Stomach (tissue), 9 donors: ENCODE results near the gene LSAMP. TPM values are rescaled to one million over a fixed set of nuclear protein-coding genes. Genes with fewer than 3 reads are reported as not detected.

Experiments used
- DNase-seq, 2 donors: peaks; one replicate each; pipeline versions ENCODE4 v3.0.0 to v3.0.0-alpha.2; 2013 to 2019
- H3K27ac ChIP-seq, 5 donors: fragments of 200-600 bp in 4 of 5; sonication (generic) in 4 of 5; one replicate each; pipeline ENCODE4 v1.5.1; 2013 to 2019; ENCODE audit warnings: mild to moderate bottlenecking in 1 of 5, moderate library complexity in 1 of 5
- H3K27me3 ChIP-seq, 3 donors: fragments of 200-600 bp; sonication (generic); one replicate each; pipeline ENCODE4 v1.5.1; 2017 to 2019; ENCODE audit warnings: mixed run types in 1 of 3
- H3K36me3 ChIP-seq, 4 donors: fragments of 200-600 bp; sonication (generic); 1 replicate in 3 of 4; 2 replicates in 1 of 4; pipeline ENCODE4 v1.5.1; 2016 to 2019
- H3K4me1 ChIP-seq, 4 donors: fragments of 200-600 bp; sonication (generic); one replicate each; pipeline ENCODE4 v1.5.1; 2016 to 2019
- H3K4me3 ChIP-seq, 4 donors: fragments of 200-600 bp; sonication (generic) in 3 of 4; one replicate each; pipeline ENCODE4 v1.5.1; 2016 to 2019; ENCODE audit warnings: mild to moderate bottlenecking in 1 of 4
- H3K9me3 ChIP-seq, 4 donors: fragments of 200-600 bp; sonication (generic); one replicate each; pipeline ENCODE4 v1.5.1; 2016 to 2019
- EP300 ChIP-seq: sonication (generic); formaldehyde crosslinking; IDR thresholded peaks from one replicate; pipeline ENCODE4 v1.6.1; 2017; ENCODE audit warnings: antibody characterized with exemption
- POLR2A ChIP-seq, 4 donors: fragments of 450-650 bp; IDR thresholded peaks; one replicate each; pipeline ENCODE4 v1.6.1; 2016; ENCODE audit warnings: antibody characterized with exemption in 4 of 4, control low read depth in 2 of 4, mild to moderate bottlenecking in 1 of 4, moderate library complexity in 1 of 4
- POLR2AphosphoS5 ChIP-seq, 3 donors: sonication (generic); formaldehyde crosslinking; IDR thresholded peaks; one replicate each; pipeline ENCODE4 v1.6.1; 2016; ENCODE audit warnings: antibody characterized with exemption in 3 of 3
- WGBS, 5 donors: extraction: QIAGEN DNeasy Blood & Tissue Kit in 3 of 5; methylation state at CpG; one replicate each; pipeline versions ENCODE4 v1.1.5 to v1.1.7; 2013 to 2018; 5-methylcytosine and 5-hydroxymethylcytosine counted together
- intact Hi-C: fragments of 100-400 bp; cut with DNase I; formaldehyde crosslinking; loops from one replicate; pipeline ENCODE4 v1.15.1; 2023; ENCODE audit warnings: low total_unique reads
- polyA plus RNA-seq, 3 donors: library from polyadenylated mRNA; stranded (reverse); fragments of 200-250 nt; gene quantifications; one replicate each; pipeline ENCODE4 v1.2.3, GENCODE V29; 2013
- total RNA-seq, 5 donors: library from RNA; depleted of rRNA; stranded (reverse); fragments of >200 nt; gene quantifications; one replicate each; pipeline versions ENCODE4 v1.1.0 to v1.2.3, GENCODE V29; 2014 to 2016
- TF ChIP-seq, protein P1 (sequence below), 7 experiments: fragments of 450-650 bp in 4 of 7; fragments of 200-600 bp in 3 of 7; sonication (generic) in 3 of 7; IDR thresholded peaks; one replicate each; pipeline ENCODE4 v1.5.1; 2016 to 2019; ENCODE audit warnings: antibody characterized with exemption in 7 of 7, control low read depth in 2 of 7, mild to moderate bottlenecking in 1 of 7
- donor health status: healthy with polysubstance abuse.
- donor health status: Bipolar disorder and iron deficiency.
- donor health status: healthy.

Gene LSAMP
- total and polyA plus RNA-seq, 8 donors = 1.1 to 20.7 (median 1.7) TPM

GRCh38 chr3:116408473-116408872 lies 36.8 kb downstream of the LSAMP start:
- Histone ChIP-seq H3K36me3 (no peaks in the 10 kb centered on the region), H3K27ac (no peak overlapping the region), H3K4me3 (no peak overlapping the region), H3K9me3 (no peaks in the 10 kb centered on the region), H3K4me1 (no peaks in the 10 kb centered on the region), H3K27me3 (no peaks in the 10 kb centered on the region)
- intact Hi-C loops = no loop called here
- DNase-seq = no peak
- WGBS, 5 donors = 74 to 90% (median 86%) methylated on average over 2 of the region's 2 CpGs
- TF ChIP-seq, protein P1, sequence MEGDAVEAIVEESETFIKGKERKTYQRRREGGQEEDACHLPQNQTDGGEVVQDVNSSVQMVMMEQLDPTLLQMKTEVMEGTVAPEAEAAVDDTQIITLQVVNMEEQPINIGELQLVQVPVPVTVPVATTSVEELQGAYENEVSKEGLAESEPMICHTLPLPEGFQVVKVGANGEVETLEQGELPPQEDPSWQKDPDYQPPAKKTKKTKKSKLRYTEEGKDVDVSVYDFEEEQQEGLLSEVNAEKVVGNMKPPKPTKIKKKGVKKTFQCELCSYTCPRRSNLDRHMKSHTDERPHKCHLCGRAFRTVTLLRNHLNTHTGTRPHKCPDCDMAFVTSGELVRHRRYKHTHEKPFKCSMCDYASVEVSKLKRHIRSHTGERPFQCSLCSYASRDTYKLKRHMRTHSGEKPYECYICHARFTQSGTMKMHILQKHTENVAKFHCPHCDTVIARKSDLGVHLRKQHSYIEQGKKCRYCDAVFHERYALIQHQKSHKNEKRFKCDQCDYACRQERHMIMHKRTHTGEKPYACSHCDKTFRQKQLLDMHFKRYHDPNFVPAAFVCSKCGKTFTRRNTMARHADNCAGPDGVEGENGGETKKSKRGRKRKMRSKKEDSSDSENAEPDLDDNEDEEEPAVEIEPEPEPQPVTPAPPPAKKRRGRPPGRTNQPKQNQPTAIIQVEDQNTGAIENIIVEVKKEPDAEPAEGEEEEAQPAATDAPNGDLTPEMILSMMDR (IDR thresholded peaks at IDR 0.05) = no peak

DNA sequence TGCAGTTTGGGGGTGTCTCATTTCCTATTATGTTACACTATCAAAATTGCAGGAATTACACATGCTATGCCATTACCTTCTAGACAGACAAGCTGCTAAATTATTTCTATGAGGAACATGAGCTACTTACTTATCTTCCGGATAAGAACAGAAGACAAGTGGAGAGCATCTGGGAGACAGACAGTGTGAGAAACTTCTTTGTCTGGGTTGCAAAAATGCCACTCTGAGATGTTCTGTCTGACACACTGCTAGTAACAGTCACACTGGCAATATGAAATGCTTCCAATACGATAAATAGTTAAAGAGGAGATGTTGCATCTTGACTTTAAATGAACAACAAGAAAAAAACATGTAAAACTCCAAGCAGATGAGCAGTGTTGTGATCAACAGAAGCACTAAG lies 40.1 kb downstream of the LSAMP start:
- Histone ChIP-seq H3K27me3 (no peaks in the 10 kb centered on the region), H3K36me3 (no peaks in the 10 kb centered on the region), H3K9me3 (no peaks in the 10 kb centered on the region), H3K4me1 (no peaks in the 10 kb centered on the region), H3K4me3 (no peak overlapping the region), H3K27ac (no peak overlapping the region)
- intact Hi-C loops = no loop called here
- 82 to 92% (median 84%) methylated on average over 2 of the region's 2 CpGs for WGBS, 5 donors
- TF ChIP-seq EP300 = no peak
- no peak for TF ChIP-seq POLR2AphosphoS5 (IDR thresholded peaks at IDR 0.05)
- TF ChIP-seq, protein P1 (IDR thresholded peaks at IDR 0.05) = no peak
- no peak for TF ChIP-seq POLR2A (IDR thresholded peaks at IDR 0.05)
- DNase-seq = no peak

DNA sequence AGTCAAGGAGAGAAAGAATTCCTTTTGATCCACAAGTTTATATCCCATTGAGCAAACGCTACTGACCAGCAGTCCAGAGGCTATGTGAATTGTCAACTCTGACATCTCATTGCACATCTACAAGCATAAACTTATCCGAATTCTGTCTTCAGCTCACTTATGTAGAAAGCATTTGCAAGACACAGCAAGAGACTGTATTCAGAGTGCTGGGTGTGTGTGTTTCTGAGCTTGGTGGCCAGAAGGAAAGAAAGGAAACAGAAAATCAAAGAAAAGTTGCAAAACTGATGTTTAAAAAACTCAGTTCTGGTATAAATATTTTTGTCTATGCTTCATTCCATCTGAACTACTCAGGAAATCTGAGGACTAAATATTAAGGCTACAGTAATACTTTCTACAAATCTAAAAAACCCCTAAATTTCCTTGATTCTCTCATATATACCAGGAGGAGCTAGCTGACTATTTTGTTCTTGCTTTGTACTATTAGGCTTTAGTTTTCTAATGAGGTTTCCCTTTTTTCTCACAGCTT lies 45.5 kb downstream of the LSAMP start:
- Histone ChIP-seq H3K4me1 (no peaks in the 10 kb centered on the region), H3K36me3 (no peaks in the 10 kb centered on the region), H3K27ac (no peak overlapping the region), H3K9me3 (no peaks in the 10 kb centered on the region), H3K27me3 (no peaks in the 10 kb centered on the region), H3K4me3 (no peak overlapping the region)
- 64 to 71% (median 65%) methylated on average over 2 of the region's 2 CpGs for WGBS, 5 donors
- intact Hi-C loops = no loop called here
- no peak for DNase-seq
- no peak for TF ChIP-seq POLR2A (IDR thresholded peaks at IDR 0.05)
- no peak for TF ChIP-seq POLR2AphosphoS5 (IDR thresholded peaks at IDR 0.05)
- TF ChIP-seq, protein P1 (IDR thresholded peaks at IDR 0.05) = no peak
- TF ChIP-seq EP300 = no peak

- DNase-seq = no peak
- no peaks in the 10 kb centered on the region for H3K4me1 ChIP-seq
- TF ChIP-seq EP300 = no peak
- no peak for TF ChIP-seq POLR2A (IDR thresholded peaks at IDR 0.05)
- TF ChIP-seq, protein P1 (IDR thresholded peaks at IDR 0.05) = no peak
- no peak for TF ChIP-seq POLR2AphosphoS5 (IDR thresholded peaks at IDR 0.05)
- H3K27ac ChIP-seq = no peak overlapping the region
- H3K27me3 ChIP-seq = no peaks in the 10 kb centered on the region
- WGBS, 5 donors = 54 to 70% (median 63%) methylated on average over 4 of the region's 4 CpGs
- H3K4me3 ChIP-seq = no peak overlapping the region
- peaks cover 0 to 18% (median 3%) of the 10 kb centered on the region in 4 donors for H3K9me3 ChIP-seq
- intact Hi-C loops = no loop called here
- no peaks in the 10 kb centered on the region for H3K36me3 ChIP-seq
These were observed 50.9 kb downstream of the LSAMP start for GRCh38 chr3:116394365-116394764.
